NB4 (cell line): ENCODE measurements around the gene TSPAN18.

Source experiments
- MYC ChIP-seq: IDR thresholded peaks from 2 replicates; pipeline ENCODE4 v1.6.1; 2011; ENCODE audit warnings: low read depth, low read length
- POLR2A ChIP-seq: IDR thresholded peaks from 2 replicates; pipeline ENCODE4 v1.6.1; 2011; ENCODE audit warnings: mild to moderate bottlenecking; ENCODE audit not compliant: insufficient read length; ENCODE audit errors: extremely low read depth
- TF ChIP-seq, protein P1 (sequence below): IDR thresholded peaks from one replicate; pipeline ENCODE4 v1.5.1; 2012; ENCODE audit warnings: low read depth, low read length
- TF ChIP-seq, protein P2 (sequence below): IDR thresholded peaks from 2 replicates; pipeline ENCODE4 v1.6.1; 2011; ENCODE audit warnings: low read depth, low read length

DNA sequence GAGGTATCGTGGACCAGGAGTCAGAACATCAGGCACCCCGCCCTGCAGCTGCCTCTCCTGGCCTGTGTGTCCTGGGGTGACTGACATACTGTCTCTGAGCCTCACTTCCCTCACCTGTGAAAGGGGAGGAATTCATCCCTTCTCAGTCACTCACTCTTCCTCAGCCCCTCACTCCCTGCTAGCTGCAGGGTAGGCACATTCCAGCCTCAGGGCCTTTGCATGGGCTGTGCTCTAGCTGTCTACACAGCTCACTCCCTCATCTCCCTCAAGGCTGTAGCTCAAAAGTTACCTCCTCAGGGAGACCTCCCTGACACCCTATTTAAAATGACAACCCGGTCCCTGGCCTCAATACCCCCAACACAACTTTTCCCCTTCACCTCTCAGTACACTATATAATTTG, 221.4 kb downstream of the TSPAN18 start:
- TF ChIP-seq, protein P1, sequence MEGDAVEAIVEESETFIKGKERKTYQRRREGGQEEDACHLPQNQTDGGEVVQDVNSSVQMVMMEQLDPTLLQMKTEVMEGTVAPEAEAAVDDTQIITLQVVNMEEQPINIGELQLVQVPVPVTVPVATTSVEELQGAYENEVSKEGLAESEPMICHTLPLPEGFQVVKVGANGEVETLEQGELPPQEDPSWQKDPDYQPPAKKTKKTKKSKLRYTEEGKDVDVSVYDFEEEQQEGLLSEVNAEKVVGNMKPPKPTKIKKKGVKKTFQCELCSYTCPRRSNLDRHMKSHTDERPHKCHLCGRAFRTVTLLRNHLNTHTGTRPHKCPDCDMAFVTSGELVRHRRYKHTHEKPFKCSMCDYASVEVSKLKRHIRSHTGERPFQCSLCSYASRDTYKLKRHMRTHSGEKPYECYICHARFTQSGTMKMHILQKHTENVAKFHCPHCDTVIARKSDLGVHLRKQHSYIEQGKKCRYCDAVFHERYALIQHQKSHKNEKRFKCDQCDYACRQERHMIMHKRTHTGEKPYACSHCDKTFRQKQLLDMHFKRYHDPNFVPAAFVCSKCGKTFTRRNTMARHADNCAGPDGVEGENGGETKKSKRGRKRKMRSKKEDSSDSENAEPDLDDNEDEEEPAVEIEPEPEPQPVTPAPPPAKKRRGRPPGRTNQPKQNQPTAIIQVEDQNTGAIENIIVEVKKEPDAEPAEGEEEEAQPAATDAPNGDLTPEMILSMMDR, result no peak
- TF ChIP-seq, protein P2, sequence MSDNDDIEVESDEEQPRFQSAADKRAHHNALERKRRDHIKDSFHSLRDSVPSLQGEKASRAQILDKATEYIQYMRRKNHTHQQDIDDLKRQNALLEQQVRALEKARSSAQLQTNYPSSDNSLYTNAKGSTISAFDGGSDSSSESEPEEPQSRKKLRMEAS, result no peak
- TF ChIP-seq POLR2A (no peak), MYC (no peak)
